HepG2 (cell line): ENCODE data around the gene TEFM. TPM values are rescaled to one million over a fixed set of nuclear protein-coding genes. Genes with fewer than 3 reads are reported as not detected.
A peak's percentile ranks its signal among the peaks of the same experiment; 100 is the strongest.

Experiments
- ELF3 ChIP-seq: IDR thresholded peaks from 2 replicates; pipeline ENCODE4 v1.6.1; 2016; ENCODE audit warnings: missing genetic modification reagents, missing compliant biosample characterization
- FOXK1 ChIP-seq: sonication (generic); formaldehyde crosslinking; IDR thresholded peaks from 2 replicates; pipeline ENCODE4 v1.4.0; 2020; ENCODE audit warnings: low read depth, missing genetic modification reagents, borderline replicate concordance
- GRHL1 ChIP-seq: sonication (generic); formaldehyde crosslinking; conservative IDR thresholded peaks from 2 replicates; pipeline ENCODE4 v1.8.0; 2022; ENCODE audit warnings: missing genetic modification reagents
- HDAC2 ChIP-seq: sonication (generic); formaldehyde crosslinking; IDR thresholded peaks from 2 replicates; pipeline ENCODE4 v1.4.0; 2020; ENCODE audit warnings: missing genetic modification reagents
- HMG20A ChIP-seq: IDR thresholded peaks from 2 replicates; pipeline ENCODE4 v1.6.1; 2016; ENCODE audit warnings: borderline replicate concordance
- HOXA3 ChIP-seq: sonication (generic); formaldehyde crosslinking; IDR thresholded peaks from 2 replicates; pipeline ENCODE4 v1.5.0; 2020; ENCODE audit warnings: missing genetic modification reagents
- ISL2 ChIP-seq: sonication (generic); formaldehyde crosslinking; IDR thresholded peaks from 2 replicates; pipeline ENCODE4 v1.5.0; 2020; ENCODE audit warnings: missing genetic modification reagents
- MAFK ChIP-seq, 2 experiments: IDR thresholded peaks in 1 of 2; conservative IDR thresholded peaks in 1 of 2; 2 replicates each; pipeline ENCODE4 v1.6.1; 2011; ENCODE audit warnings: improper control_type of control experiment in 2 of 2, low read length in 2 of 2
- MEIS2 ChIP-seq: sonication (generic); formaldehyde crosslinking; IDR thresholded peaks from 2 replicates; pipeline ENCODE4 v1.9.0; 2021; ENCODE audit warnings: mild to moderate bottlenecking, missing genetic modification reagents
- NFKBIZ ChIP-seq: IDR thresholded peaks from 2 replicates; pipeline ENCODE4 v1.6.1; 2018; ENCODE audit warnings: missing genetic modification reagents, missing compliant biosample characterization
- PATZ1 ChIP-seq: sonication (generic); formaldehyde crosslinking; IDR thresholded peaks from 2 replicates; pipeline ENCODE4 v1.4.0; 2020; ENCODE audit warnings: missing genetic modification reagents
- SAP130 ChIP-seq: IDR thresholded peaks from 2 replicates; pipeline ENCODE4 v1.6.1; 2016; ENCODE audit warnings: low read depth
- SATB2 ChIP-seq: sonication (generic); formaldehyde crosslinking; IDR thresholded peaks from 2 replicates; pipeline ENCODE4 v1.5.0; 2020; ENCODE audit warnings: missing genetic modification reagents
- SP140L ChIP-seq: sonication (generic); formaldehyde crosslinking; IDR thresholded peaks from 2 replicates; pipeline ENCODE4 v1.4.0; 2020; ENCODE audit warnings: missing genetic modification reagents, borderline replicate concordance
- ZBTB42 ChIP-seq: sonication (generic); formaldehyde crosslinking; IDR thresholded peaks from 2 replicates; pipeline ENCODE4 v1.5.0; 2020; ENCODE audit warnings: mild to moderate bottlenecking, missing genetic modification reagents
- ZFP82 ChIP-seq: sonication (generic); formaldehyde crosslinking; IDR thresholded peaks from 2 replicates; pipeline ENCODE4 v1.5.1; 2020; ENCODE audit warnings: mild to moderate bottlenecking, missing genetic modification reagents, borderline replicate concordance
- ZGPAT ChIP-seq: IDR thresholded peaks from 2 replicates; pipeline ENCODE4 v1.6.1; 2016; ENCODE audit warnings: mild to moderate bottlenecking
- ZNF264 ChIP-seq: sonication (generic); formaldehyde crosslinking; IDR thresholded peaks from 2 replicates; pipeline ENCODE4 v1.4.0; 2020; ENCODE audit warnings: missing genetic modification reagents
- ZNF317 ChIP-seq: sonication (generic); formaldehyde crosslinking; IDR thresholded peaks from 2 replicates; pipeline ENCODE4 v1.5.0; 2020; ENCODE audit warnings: mild to moderate bottlenecking, missing genetic modification reagents
- ZNF564 ChIP-seq: sonication (generic); formaldehyde crosslinking; IDR thresholded peaks from 2 replicates; pipeline ENCODE4 v1.8.1; 2023; ENCODE audit warnings: mild to moderate bottlenecking, missing genetic modification reagents
- ZNF644 ChIP-seq: IDR thresholded peaks from 2 replicates; pipeline ENCODE4 v1.6.1; 2016; ENCODE audit warnings: low read depth
- ZNF879 ChIP-seq: sonication (generic); formaldehyde crosslinking; IDR thresholded peaks from 2 replicates; pipeline ENCODE4 v1.8.1; 2023; ENCODE audit warnings: missing genetic modification reagents
- polyA plus RNA-seq, 8 experiments: library from polyadenylated mRNA; depleted of rRNA in 3 of 8; stranded (reverse) in 7 of 8; unstranded in 1 of 8; fragments of >200 nt; fragmentation: Illumina TruSeq in 4 of 8; extraction: Trizol in 4 of 8; gene quantifications; 2 replicates each; pipeline versions ENCODE4 v1.2.1 to v1.2.3, GENCODE V29; 2011 to 2016; ENCODE audit warnings: low read depth in 4 of 8, missing spikeins in 1 of 8, mixed read lengths in 1 of 8; ENCODE audit not compliant: insufficient read depth in 1 of 8
- total RNA-seq, 5 experiments: library from RNA; depleted of rRNA; stranded (reverse); fragments of >200 nt; fragmentation: Illumina TruSeq; extraction: Trizol; gene quantifications; 2 replicates each; pipeline ENCODE4 v1.2.3, GENCODE V29; 2016; ENCODE audit warnings: low read depth in 1 of 5

TEFM gene
- total and polyA plus RNA-seq, 2 of the 13 experiments (the other 11 are each of a cell fraction or from before 2014, with no cell fraction given), result 7.0 to 20.0 TPM

DNA sequence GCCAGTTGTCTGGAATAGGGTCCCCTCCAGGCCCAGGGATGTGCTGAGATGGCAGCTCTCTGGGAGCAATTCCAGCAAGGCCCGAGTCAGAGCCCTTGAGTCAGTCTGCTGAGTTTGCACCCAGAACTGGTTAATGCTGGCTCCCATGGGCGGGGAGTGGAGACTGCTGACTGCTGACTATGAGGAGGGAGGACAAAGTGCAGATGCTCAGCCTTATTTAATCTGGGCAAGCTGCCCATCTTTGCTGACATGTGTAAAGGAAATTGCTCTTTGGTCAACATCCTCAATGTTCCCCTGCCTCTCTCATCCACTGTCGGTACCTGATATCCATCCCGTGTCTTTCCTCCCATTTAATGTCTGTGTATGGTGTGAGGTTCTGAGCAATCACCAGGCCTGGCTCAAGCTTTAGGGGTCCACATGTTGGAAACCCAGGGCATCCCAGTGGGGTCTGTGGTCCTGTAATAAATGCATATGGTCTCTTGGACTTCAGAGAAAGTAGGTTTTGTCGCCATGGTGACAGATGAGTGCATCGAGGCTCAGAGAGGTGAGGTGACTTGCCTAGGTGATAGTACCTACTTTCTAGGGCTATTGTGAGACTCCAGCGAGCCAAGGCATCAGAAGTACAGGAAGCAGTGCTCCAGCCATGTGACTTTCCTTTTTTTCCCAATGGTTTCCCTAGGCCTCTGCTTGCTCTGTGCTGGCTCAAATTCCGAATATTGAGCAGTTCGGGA lies 44.8 kb upstream of the TEFM start (continued):
- TF ChIP-seq MEIS2 (CRISPR knock-in tag) (peak; percentile 67; the same call in 1 of the 2 replicates), HDAC2 (peak; percentile 77; the same call in 1 of the 2 replicates), SAP130 (CRISPR knock-in tag) (peak; percentile 57; the same call in 1 of the 2 replicates), GRHL1 (CRISPR knock-in tag) (no peak), PATZ1 (CRISPR knock-in tag) (0 out of 2 replicates have a peak, but pooled peaks have one; percentile 24), ZNF317 (CRISPR knock-in tag) (peak; percentile 91), SATB2 (CRISPR knock-in tag) (no peak), ELF3 (peak; percentile 57; the same call in 1 of the 2 replicates), ZNF644 (CRISPR knock-in tag) (peak; percentile 30; the same call in 1 of the 2 replicates), ZNF564 (CRISPR knock-in tag) (peak; percentile 69; the same call in 1 of the 2 replicates), HOXA3 (CRISPR knock-in tag) (peak; percentile 43; the same call in 1 of the 2 replicates), NFKBIZ (CRISPR knock-in tag) (no peak), MAFK (conservative IDR thresholded peaks at IDR 0.05 in 1 of 2, IDR thresholded peaks at IDR 0.05 in 1 of 2; ENCODE audit: low read length in 2 of 2) (peak; percentile 83 to 84), SP140L (CRISPR knock-in tag) (no peak), ZFP82 (CRISPR knock-in tag) (no peak), ISL2 (no peak), ZNF264 (0 out of 2 replicates have a peak, but pooled peaks have one; percentile 27), FOXK1 (peak; percentile 42; the same call in 1 of the 2 replicates), ZGPAT (CRISPR knock-in tag) (peak; percentile 46), HMG20A (CRISPR knock-in tag) (peak; percentile 35; the same call in 1 of the 2 replicates), ZBTB42 (peak; percentile 58; the same call in 1 of the 2 replicates), ZNF879 (no peak)
